Airway epithelial cell (primary cell): ENCODE data around the gene DUS2. TPM values are rescaled to one million over a fixed set of nuclear protein-coding genes. Genes with fewer than 3 reads are reported as not detected.

Experiments used
- total RNA-seq: library from RNA; depleted of rRNA; stranded (reverse); fragments of >200 nt; gene quantifications from 2 replicates; pipeline ENCODE4 v1.2.3, GENCODE V29; 2015

The DUS2 gene
- total RNA-seq: 30.4 and 35.0 TPM in 2 replicates

GRCh38 chr16:68022728-68023537, at the start of gene DUS2, which contains the start of gene DDX28:
Gene DUS2, plus strand, starts transcription at chr16:68023284. Its CDS starts 14,740 bp downstream, at chr16:68038024.
Gene DDX28, minus strand, starts transcription at chr16:68023232. Its CDS starts 30 bp downstream, at chr16:68023202.

GRCh38 chr16:67979955-67980678, 43.0 kb upstream of the DUS2 start, which contains the start of gene DPEP3:
Gene DPEP3, minus strand, starts transcription at chr16:67980499. Its CDS starts 119 bp downstream, at chr16:67980380.

GRCh38 chr16:67998779-67999688, 24.1 kb upstream of the DUS2 start, which contains the start of gene DPEP2:
Gene DPEP2, minus strand, starts transcription at chr16:67999484. Its CDS starts 6,272 bp downstream, at chr16:67993212.

GRCh38 chr16:68015681-68016080, 7.4 kb upstream of the DUS2 start, which contains the start of gene DPEP2NB:
Gene DPEP2NB, minus strand, starts transcription at chr16:68015911. Its CDS starts 141 bp downstream, at chr16:68015770.

DNA sequence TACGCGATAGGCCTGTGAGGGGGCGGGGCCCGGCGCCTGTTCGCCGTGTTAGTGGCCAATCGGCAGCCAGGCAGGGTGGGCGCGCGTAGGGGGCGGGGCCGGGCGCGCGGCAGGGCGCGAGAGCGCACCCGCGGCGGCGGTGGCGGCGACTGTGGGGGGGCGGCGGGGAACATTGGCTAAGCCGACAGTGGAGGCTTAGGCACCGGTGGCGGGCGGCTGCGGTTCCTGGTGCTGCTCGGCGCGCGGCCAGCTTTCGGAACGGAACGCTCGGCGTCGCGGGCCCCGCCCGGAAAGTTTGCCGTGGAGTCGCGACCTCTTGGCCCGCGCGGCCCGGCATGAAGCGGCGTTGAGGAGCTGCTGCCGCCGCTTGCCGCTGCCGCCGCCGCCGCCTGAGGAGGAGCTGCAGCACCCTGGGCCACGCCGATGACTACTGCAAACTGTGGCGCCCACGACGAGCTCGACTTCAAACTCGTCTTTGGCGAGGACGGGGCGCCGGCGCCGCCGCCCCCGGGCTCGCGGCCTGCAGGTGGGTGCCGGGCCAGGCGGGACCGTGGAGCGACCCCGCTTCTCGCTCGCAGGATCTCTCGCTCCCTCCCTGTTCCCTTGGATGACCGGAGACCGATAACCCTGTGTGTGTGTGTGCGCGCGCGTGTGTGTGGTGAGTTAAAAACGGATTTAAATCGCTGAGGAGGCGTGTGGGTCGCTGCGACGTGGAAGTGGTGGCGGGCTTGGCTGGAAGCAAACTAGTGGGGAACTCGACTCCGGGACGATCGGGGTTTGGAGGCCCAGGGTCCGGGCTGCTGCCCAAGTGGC, 62.4 kb downstream of the DUS2 start, which contains the start of gene NFATC3:
Gene NFATC3 (plus strand): TSS at position 112 of the 813 bp plus-strand sequence. CDS start 312 bp downstream, at position 424.

Other genes starting within 250 kb of the DUS2 start
- gene RANBP10, start 216.7 kb upstream of the DUS2 start, total RNA-seq: 4.1 and 5.0 TPM in 2 replicates
- gene TSNAXIP1, start 216.4 kb upstream of the DUS2 start, total RNA-seq: 0.07 and 0.09 TPM in 2 replicates
- 38.4 and 46.5 TPM in 2 replicates for gene THAP11, start 181.0 kb upstream of the DUS2 start, total RNA-seq
- gene NUTF2, start 176.4 kb upstream of the DUS2 start, total RNA-seq: 128 and 387 TPM in 2 replicates
- 20.2 and 23.8 TPM in 2 replicates for gene CENPT, start 175.6 kb upstream of the DUS2 start, total RNA-seq
- gene EDC4, start 150.2 kb upstream of the DUS2 start, total RNA-seq: 46.6 and 50.2 TPM in 2 replicates
- 0.60 TPM in 1 of 2 replicates, not detected in the other for gene NRN1L, start 138.4 kb upstream of the DUS2 start, total RNA-seq
- 6.4 and 10.9 TPM in 2 replicates for gene PSKH1, start 130.0 kb upstream of the DUS2 start, total RNA-seq
- gene CTRL, start 91.4 kb upstream of the DUS2 start, total RNA-seq: 1.5 TPM in 1 of 2 replicates, not detected in the other
- gene PSMB10, start 86.4 kb upstream of the DUS2 start, total RNA-seq: 18.6 and 25.6 TPM in 2 replicates
- gene LCAT, start 79.2 kb upstream of the DUS2 start, total RNA-seq: 3.4 and 7.1 TPM in 2 replicates
- gene SLC12A4, start 54.6 kb upstream of the DUS2 start, total RNA-seq: 34.3 and 43.0 TPM in 2 replicates
- not detected in 2 replicates for gene DPEP3, start 42.8 kb upstream of the DUS2 start, total RNA-seq
- gene DPEP2, start 23.8 kb upstream of the DUS2 start, total RNA-seq: not detected in 2 replicates
- not detected in 2 replicates for gene DPEP2NB, start 7.4 kb upstream of the DUS2 start, total RNA-seq
- gene DDX28, start 52 bp upstream of the DUS2 start, total RNA-seq: 6.5 and 10.6 TPM in 2 replicates
- gene NFATC3, start 62.1 kb downstream of the DUS2 start, total RNA-seq: 11.3 and 14.7 TPM in 2 replicates
- 55.9 and 76.4 TPM in 2 replicates for gene ESRP2, start 212.8 kb downstream of the DUS2 start, total RNA-seq
- gene PLA2G15, start 222.1 kb downstream of the DUS2 start, total RNA-seq: 9.8 and 13.8 TPM in 2 replicates
- 11.1 and 17.8 TPM in 2 replicates for gene SLC7A6, start 241.2 kb downstream of the DUS2 start, total RNA-seq